ENCODE data around the gene BCORL1.

BCORL1 gene

GRCh38 chrX:130080791-130081367 lies 98.4 kb downstream of the BCORL1 start:
- no peak overlapping the region for H3K4me3 ChIP-seq (replicated peaks in 1 of 2; ENCODE audit: low read depth in 2 of 2, low read length in 2 of 2)
- DNase-seq (ENCODE audit: low read depth in 2 of 2) = no peak
- TF ChIP-seq CTCF (IDR thresholded peaks at IDR 0.05; ENCODE audit: low read depth, low read length) = no peak

GRCh38 chrX:130081421-130082045 lies 99.1 kb downstream of the BCORL1 start:
- DNase-seq (ENCODE audit: low read depth in 2 of 2) = no peak
- TF ChIP-seq CTCF (IDR thresholded peaks at IDR 0.05; ENCODE audit: low read depth, low read length) = no peak
- no peak overlapping the region for H3K4me3 ChIP-seq (replicated peaks in 1 of 2; ENCODE audit: low read depth in 2 of 2, low read length in 2 of 2)

GRCh38 chrX:130082244-130083106 lies 100.0 kb downstream of the BCORL1 start:
- TF ChIP-seq CTCF (IDR thresholded peaks at IDR 0.05; ENCODE audit: low read depth, low read length) = peak; percentile 9
- DNase-seq (ENCODE audit: low read depth in 2 of 2) = peak in 1 of 2 donors; percentile 25
- no peak overlapping the region for H3K4me3 ChIP-seq (replicated peaks in 1 of 2; ENCODE audit: low read depth in 2 of 2, low read length in 2 of 2)

GRCh38 chrX:130083107-130083490 lies 100.7 kb downstream of the BCORL1 start:
- no peak for TF ChIP-seq CTCF (IDR thresholded peaks at IDR 0.05; ENCODE audit: low read depth, low read length)
- no peak overlapping the region for H3K4me3 ChIP-seq (replicated peaks in 1 of 2; ENCODE audit: low read depth in 2 of 2, low read length in 2 of 2)

GRCh38 chrX:130083656-130084382 lies 101.4 kb downstream of the BCORL1 start:
- no peak for DNase-seq (ENCODE audit: low read depth in 2 of 2)
- no peak for TF ChIP-seq CTCF (IDR thresholded peaks at IDR 0.05; ENCODE audit: low read depth, low read length)
- H3K4me3 ChIP-seq (replicated peaks in 1 of 2; ENCODE audit: low read depth in 2 of 2, low read length in 2 of 2) = no peak overlapping the region

More at GRCh38 chrX:130083107-130083490, 100.7 kb downstream of the BCORL1 start:
- no peak for DNase-seq (ENCODE audit: low read depth in 2 of 2)

- H3K4me3 ChIP-seq (replicated peaks in 1 of 2; ENCODE audit: low read depth in 2 of 2, low read length in 2 of 2) = no peak overlapping the region
- TF ChIP-seq CTCF (IDR thresholded peaks at IDR 0.05; ENCODE audit: low read depth, low read length) = no peak
- no peak for DNase-seq (ENCODE audit: low read depth in 2 of 2)
Measured at GRCh38 chrX:130084631-130085237, 102.3 kb downstream of the BCORL1 start.
